ENCODE measurements around the gene LMF2.

The LMF2 gene, protein sequence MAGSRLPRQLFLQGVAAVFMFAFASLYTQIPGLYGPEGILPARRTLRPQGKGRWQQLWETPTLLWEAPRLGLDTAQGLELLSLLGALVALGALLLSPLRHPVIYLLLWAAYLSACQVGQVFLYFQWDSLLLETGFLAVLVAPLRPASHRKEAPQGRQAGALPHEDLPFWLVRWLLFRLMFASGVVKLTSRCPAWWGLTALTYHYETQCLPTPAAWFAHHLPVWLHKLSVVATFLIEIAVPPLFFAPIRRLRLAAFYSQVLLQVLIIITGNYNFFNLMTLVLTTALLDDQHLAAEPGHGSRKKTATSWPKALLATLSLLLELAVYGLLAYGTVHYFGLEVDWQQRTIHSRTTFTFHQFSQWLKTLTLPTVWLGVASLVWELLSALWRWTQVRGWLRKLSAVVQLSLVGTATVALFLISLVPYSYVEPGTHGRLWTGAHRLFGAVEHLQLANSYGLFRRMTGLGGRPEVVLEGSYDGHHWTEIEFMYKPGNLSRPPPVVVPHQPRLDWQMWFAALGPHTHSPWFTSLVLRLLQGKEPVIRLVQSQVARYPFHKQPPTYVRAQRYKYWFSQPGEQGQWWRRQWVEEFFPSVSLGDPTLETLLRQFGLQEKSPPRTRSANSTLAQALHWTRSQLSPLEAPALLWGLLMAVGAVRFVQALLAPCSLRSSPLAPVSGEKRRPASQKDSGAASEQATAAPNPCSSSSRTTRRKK

DNA sequence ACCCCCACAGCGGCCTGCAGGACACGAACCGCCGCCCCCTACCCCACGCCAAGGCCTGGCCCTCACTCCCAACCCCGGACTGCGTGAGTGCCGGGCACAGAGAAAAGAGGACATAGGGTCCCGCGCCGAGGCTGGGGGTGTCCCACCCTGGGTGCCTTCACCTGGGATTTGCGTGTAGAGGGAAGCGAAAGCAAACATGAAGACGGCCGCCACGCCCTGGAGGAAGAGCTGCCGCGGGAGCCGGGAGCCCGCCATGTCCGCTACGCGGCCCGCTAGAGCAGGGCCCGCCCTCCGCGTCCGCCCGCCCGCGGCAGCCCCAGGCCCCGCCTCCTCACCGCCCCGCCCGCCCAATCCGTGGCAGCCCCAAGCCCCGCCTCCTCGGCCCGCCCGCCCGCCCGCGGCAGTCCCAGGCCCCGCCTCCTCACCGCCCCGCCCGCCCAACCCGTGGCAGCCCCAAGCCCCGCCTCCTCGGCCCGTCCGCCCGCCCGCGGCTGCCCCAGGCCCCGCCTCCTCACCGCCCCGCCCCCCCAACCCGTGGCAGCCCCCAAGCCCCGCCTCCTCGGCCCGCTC lies at the start of gene LMF2:
Gene LMF2 (minus strand): TSS at position 282 of the 570 bp plus-strand sequence. CDS start 27 bp downstream, at position 255.
- TF ChIP-seq GATA3 (IDR thresholded peaks at IDR 0.05; ENCODE audit: low read depth, low read length) (no peak), GATA2 (IDR thresholded peaks at IDR 0.05; ENCODE audit: low read depth, low read length) (no peak)

DNA sequence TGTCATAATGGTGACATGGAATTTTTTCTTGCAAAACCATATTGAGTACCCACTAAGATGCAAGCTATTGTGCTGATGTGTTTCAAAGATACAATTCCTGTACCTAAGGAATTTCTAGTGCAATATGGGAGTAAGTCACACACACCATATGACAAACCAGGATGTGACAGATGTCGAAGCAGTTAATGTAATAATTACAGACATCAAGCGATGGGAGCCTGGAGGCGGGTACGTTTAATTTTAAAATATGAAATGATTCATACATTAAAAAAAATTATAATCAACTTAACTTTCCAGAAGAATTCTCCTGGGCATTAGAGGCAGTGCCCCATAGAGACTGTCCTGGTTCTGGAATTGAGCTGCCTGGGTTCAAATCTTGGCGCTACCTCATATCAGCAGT lies 49.2 kb upstream of the LMF2 start:
- TF ChIP-seq GATA2 (IDR thresholded peaks at IDR 0.05; ENCODE audit: low read depth, low read length) (no peak), GATA3 (IDR thresholded peaks at IDR 0.05; ENCODE audit: low read depth, low read length) (no peak)

DNA sequence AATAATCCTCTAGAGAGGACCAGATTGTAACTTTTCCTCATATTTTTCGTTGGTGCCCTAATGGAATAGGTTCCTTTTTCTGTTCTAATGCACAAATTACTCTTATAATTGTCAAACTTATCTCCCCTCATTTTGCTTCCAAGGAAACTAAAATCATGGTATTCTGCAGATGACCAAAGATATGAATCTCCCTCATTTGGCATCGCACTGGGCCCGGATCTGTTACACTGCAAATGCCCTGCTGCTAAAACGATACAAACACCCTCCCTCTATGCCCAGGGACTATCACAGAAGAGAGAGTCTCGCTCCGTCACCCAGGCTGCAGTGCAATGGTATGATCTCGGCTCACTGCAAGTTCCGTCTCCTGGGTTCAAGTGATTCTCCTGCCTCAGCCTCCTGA lies 45.8 kb upstream of the LMF2 start:
- TF ChIP-seq GATA3 (IDR thresholded peaks at IDR 0.05; ENCODE audit: low read depth, low read length) (peak; percentile 48; the same call in 1 of the 2 replicates), GATA2 (IDR thresholded peaks at IDR 0.05; ENCODE audit: low read depth, low read length) (peak; percentile 81)

DNA sequence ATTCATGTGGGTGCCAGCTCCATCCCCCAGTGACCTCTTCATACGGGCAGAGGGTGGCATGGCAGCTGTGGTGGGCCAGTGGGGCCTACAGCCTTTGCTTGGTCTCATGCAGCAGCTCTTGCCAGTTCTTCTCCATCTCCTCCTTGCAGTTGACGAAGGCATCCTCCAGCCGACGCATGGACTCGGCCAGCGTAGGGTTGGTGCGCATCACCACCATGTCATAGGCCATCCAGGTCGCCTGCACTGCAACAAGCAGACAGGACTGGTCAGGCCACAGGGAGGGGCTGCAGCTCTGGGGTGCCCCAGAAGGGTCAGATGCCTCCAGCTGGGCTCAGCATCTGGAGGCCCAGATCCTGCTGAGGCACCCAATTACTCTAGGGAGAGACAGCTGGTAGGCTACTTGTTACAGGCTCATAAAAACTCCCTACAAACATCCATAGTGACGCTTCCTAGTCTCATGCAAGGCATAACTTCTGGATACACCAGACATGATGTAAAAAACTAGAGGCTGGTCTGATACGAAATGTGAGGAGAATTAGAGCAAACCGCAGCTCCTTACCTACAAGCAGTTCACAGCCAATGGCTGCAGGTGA lies 43.8 kb upstream of the LMF2 start:
- TF ChIP-seq GATA2 (IDR thresholded peaks at IDR 0.05; ENCODE audit: low read depth, low read length) (no peak), GATA3 (IDR thresholded peaks at IDR 0.05; ENCODE audit: low read depth, low read length) (no peak)

DNA sequence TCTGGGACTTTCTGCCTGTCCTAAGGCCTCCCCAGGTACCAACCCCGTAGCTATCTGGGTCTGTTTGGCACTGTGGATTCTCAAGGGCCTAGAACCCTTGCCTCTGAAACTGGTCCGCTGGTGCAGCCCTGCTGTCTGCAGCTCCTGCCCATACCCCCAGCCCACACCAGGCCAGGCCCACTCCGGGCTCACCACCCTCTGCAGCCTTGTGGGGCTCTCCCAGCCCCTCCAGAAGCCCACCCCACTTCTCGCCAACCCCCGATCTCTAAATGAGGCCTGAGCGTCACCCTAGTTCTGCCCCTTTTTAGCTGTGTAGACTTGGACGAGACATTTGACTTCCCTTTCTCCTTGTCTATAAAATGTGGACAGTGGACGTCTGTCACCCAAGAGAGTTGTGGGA lies 42.9 kb upstream of the LMF2 start:
- TF ChIP-seq GATA2 (IDR thresholded peaks at IDR 0.05; ENCODE audit: low read depth, low read length) (no peak), GATA3 (IDR thresholded peaks at IDR 0.05; ENCODE audit: low read depth, low read length) (no peak)

DNA sequence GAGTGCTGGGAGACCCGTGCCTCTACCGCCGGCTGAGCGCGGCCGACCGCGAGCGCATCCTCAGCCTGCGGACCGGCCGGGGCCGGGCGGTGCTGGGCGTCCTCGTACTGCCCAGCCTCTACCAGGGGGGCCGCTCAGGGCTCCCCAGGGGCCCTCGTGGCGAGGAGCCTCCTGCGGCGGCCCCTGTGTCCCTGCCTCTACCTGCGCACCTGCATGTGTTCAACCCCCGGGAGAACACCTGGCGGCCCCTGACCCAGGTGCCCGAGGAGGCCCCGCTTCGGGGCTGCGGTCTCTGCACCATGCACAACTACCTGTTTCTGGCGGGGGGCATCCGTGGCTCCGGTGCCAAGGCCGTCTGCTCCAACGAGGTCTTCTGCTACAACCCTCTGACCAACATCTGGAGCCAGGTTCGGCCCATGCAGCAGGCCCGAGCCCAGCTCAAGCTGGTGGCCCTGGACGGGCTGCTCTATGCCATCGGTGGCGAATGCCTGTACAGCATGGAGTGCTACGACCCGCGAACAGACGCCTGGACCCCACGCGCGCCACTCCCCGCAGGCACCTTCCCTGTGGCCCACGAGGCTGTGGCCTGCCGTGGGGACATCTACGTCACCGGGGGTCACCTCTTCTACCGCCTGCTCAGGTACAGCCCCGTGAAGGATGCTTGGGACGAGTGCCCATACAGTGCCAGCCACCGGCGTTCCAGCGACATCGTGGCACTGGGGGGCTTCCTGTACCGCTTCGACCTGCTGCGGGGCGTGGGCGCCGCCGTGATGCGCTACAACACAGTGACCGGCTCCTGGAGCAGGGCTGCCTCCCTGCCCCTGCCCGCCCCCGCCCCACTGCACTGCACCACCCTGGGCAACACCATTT lies 41.7 kb upstream of the LMF2 start:
- TF ChIP-seq GATA2 (IDR thresholded peaks at IDR 0.05; ENCODE audit: low read depth, low read length) = no peak
- no peak for TF ChIP-seq GATA3 (IDR thresholded peaks at IDR 0.05; ENCODE audit: low read depth, low read length)

DNA sequence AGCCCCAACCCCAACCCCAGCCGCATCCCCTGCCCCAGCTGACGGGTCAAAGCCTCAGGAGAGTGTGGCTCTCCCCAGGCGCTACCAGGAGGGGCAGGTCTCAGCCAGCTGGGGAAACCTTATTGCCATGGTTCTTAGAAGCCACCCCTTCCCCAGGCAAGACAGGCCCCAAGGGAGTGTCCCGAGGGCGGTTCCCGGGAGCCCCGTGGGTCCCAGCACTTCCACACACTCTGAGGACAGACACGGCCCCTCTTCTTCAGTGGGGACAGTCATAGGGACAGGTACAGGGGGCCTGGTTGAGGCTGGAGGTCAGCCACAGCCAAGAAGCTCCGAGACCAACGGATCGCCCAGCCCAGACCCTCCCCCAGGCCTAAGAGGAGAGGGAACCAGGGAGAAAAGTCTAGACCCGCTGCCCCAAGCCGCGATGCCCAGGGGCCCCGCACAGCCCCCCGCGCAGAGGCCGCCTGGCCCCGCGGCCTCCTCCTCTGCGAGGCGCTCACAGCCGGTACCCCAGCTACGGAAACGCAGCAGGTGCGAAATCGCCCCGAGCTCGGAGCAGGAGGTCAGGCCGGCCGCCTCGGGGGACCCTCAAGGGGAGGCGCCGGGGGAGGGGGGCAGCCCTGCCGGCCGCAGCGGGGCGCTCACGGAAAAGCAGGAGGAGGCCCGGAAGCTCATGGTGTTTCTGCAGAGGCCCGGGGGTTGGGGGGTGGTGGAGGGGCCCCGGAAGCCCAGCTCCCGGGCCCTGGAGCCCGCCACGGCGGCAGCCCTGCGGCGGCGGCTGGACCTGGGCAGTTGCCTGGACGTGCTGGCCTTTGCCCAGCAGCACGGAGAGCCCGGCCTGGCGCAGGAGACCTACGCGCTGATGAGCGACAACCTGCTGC lies 40.8 kb upstream of the LMF2 start:
- TF ChIP-seq GATA3 (IDR thresholded peaks at IDR 0.05; ENCODE audit: low read depth, low read length) (no peak), GATA2 (IDR thresholded peaks at IDR 0.05; ENCODE audit: low read depth, low read length) (no peak)

DNA sequence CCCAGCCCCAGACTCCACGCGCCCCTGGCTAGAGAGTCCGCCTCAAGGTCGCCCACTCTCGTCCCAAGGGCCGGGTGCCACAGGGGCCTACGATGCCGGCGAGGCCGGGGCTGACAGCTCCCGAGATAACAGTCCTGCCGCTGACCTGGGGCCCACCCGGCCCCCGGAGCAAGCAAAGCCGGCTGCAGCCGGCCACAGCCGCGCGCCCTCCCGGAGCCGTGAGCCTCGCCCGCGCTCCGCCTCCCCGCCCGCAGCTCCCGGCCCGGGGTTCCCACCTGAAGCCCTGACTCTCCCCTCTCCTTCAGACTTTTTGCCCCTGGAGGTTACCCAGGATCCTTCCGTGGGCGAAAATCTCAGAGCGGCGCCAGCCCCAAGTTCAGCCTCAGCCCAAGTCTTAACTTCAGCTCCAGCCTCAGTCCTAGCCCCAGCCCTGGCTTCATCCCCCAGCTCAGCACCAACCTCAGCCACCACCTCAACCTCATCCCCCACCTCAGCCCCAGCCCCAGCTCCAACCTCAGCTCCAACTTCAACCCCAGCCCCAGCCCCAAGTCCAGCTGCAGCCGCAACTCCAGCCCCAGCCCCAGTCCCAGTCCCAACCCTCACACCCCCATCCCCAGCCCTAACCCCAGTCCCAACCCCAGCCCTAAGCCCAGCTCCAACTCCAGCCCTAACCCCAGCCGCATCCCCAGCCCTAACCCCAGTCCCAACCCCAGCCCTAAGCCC lies 39.9 kb upstream of the LMF2 start:
- TF ChIP-seq GATA3 (IDR thresholded peaks at IDR 0.05; ENCODE audit: low read depth, low read length) = no peak
- no peak for TF ChIP-seq GATA2 (IDR thresholded peaks at IDR 0.05; ENCODE audit: low read depth, low read length)

DNA sequence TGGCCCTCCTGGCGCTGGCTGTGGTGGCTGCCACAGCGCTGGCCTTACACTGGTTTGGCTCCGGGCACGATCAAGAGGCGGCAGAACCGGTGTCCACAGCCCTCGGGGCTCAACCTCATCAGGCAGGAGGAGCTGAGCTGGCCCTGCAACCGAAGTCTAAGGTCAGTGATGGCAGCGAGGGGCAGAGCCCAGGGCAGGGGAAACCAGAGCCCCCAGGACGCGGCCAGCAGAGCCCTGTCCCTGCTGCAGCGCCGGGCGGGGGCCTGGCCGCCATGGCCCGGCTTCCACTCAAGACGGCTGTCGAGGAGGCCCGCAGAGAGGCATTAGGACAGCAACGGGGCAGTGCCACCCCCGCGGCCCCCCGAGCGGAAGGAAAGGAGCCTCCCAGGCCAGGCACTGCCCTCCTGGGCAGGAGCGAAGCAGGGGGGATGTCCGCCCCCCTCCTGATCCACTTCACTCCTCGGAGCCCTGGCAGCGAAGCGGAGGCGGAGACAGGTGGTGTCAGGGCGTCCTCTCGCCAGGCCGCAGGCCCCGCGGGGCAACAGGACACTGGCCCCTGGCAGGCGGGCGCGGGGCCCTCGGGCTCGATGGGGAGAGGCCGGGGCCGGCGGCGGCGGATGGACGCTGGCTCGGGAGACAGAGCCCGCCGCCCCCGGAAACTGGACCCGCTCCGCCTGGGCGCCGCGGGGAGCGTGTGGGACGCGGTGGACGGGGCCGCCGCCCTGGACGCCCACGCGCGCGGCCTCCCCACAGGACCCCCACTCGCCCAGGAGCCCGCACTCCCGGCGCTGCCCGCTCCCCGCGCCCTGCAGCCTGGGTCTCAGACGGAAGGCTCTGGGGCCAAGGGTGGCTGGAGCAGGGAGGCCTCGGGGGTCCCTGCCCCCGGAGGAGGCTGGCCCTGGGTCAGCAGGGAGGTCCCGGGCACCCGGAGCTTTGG lies 39.1 kb upstream of the LMF2 start:
- TF ChIP-seq GATA3 (IDR thresholded peaks at IDR 0.05; ENCODE audit: low read depth, low read length) (no peak), GATA2 (IDR thresholded peaks at IDR 0.05; ENCODE audit: low read depth, low read length) (no peak)

DNA sequence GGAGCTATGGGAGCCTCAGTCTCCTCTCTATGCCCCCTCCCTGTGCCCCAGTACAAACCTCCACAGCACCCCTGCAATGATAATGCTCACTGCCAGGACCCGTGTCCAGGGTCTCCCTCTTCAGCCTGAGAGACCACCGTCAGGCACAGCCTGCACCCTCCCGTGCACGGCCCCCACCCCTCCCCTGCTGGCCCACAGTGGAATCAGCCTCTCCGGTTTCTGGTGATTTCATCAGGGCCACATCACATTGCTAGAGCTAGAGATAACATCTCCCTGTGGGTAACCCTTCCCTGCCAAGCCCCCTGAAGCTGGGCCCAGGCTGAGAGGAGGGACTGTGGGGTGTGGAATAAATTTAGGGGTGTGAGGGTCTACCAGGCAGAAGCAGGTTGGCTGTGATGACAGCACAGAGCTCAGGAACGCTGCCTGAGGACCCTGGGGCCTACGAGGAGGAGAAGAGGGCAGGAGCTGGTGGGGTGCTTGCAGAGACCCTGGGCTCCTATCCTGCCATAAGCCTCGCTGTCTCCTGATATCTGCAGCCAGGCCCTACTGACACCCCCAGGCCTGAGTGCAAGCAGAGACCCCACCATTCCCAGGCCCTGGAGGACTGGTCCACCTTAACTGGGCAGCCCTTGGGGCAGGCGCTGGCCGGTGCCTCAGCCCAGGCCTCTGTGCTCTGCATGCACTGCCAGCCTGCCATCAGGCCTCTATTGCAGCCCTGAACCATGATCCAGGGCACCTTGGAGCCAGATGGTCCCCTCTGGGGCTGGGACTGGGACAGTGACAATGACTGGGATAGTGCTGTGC lies 38.2 kb upstream of the LMF2 start, which contains the start of gene KLHDC7B:
Gene KLHDC7B (plus strand): TSS at position 378 of the 804 bp plus-strand sequence. CDS start 345 bp downstream, at position 723.
- TF ChIP-seq GATA2 (IDR thresholded peaks at IDR 0.05; ENCODE audit: low read depth, low read length) (peak; percentile 96), GATA3 (IDR thresholded peaks at IDR 0.05; ENCODE audit: low read depth, low read length) (peak; percentile 54; the same call in 1 of the 2 replicates)
